WTC11 (cell line): ENCODE data around the gene FARP2. TPM values are rescaled to one million over a fixed set of nuclear protein-coding genes. Genes with fewer than 3 reads are reported as not detected.

Experiments used
- ATAC-seq: fragments of 200-7000 bp; cut with Tn5 transposase; 2 replicates; pipeline ENCODE4 v1.10.0; 2021; ENCODE audit warnings: mild to moderate bottlenecking, moderate library complexity
- CTCF ChIA-PET: fragments of 300-600 bp; sonication (Branson Sonifier 250); formaldehyde crosslinking; loops from one replicate; lab custom pipeline; 2021; ENCODE audit warnings: antibody characterized with exemption; lab: Charles Lee
- POLR2A ChIA-PET: fragments of 350-600 bp; sonication (Branson Sonifier 250); formaldehyde crosslinking; loops from one replicate; lab custom pipeline; 2021; ENCODE audit warnings: antibody characterized with exemption; lab: Charles Lee
- DNase-seq: peaks from one replicate; pipeline ENCODE4 v3.0.0; 2021; ENCODE audit warnings: low spot score
- H3K27ac Mint-ChIP-seq: 2 replicates; pipeline ENCODE4 v1.8.0; 2021; ENCODE audit warnings: mixed read lengths
- H3K27me3 Mint-ChIP-seq: 2 replicates; pipeline ENCODE4 v1.8.0; 2021; ENCODE audit warnings: low read depth, mild to moderate bottlenecking, moderate library complexity, mixed read lengths
- H3K36me3 Mint-ChIP-seq: 2 replicates; pipeline ENCODE4 v1.8.0; 2021; ENCODE audit warnings: mixed read lengths
- H3K4me1 Mint-ChIP-seq: 2 replicates; pipeline ENCODE4 v1.8.0; 2022; ENCODE audit warnings: mixed read lengths
- H3K4me3 Mint-ChIP-seq: 2 replicates; pipeline ENCODE4 v1.8.0; 2021; ENCODE audit warnings: mild to moderate bottlenecking, moderate library complexity, mixed read lengths
- H3K9me3 Mint-ChIP-seq: 2 replicates; pipeline ENCODE4 v1.8.0; 2021; ENCODE audit warnings: mixed read lengths
- CBFB ChIP-seq: sonication (generic); formaldehyde crosslinking; IDR thresholded peaks from 2 replicates; pipeline ENCODE4 v1.8.1; 2022; ENCODE audit warnings: mild to moderate bottlenecking, low read depth, missing genetic modification reagents
- ESRRA ChIP-seq: sonication (generic); formaldehyde crosslinking; IDR thresholded peaks from 2 replicates; pipeline ENCODE4 v1.8.1; 2022; ENCODE audit warnings: mild to moderate bottlenecking, missing genetic modification reagents, borderline replicate concordance
- FOXJ3 ChIP-seq: sonication (generic); formaldehyde crosslinking; IDR thresholded peaks from 2 replicates; pipeline ENCODE4 v1.9.0; 2021; ENCODE audit warnings: missing genetic modification reagents, mild to moderate bottlenecking, borderline replicate concordance
- GRHL2 ChIP-seq: fragments of 250-450 bp; sonication (Bioruptor Pico); IDR thresholded peaks from 2 replicates; pipeline ENCODE4 v1.8.0; 2022; ENCODE audit warnings: mild to moderate bottlenecking, moderate library complexity; ENCODE audit not compliant: insufficient replicate concordance, severe bottlenecking
- HMGA2 ChIP-seq: fragments of 250-450 bp; sonication (Bioruptor Pico); IDR thresholded peaks from 2 replicates; pipeline ENCODE4 v1.4.0; 2021; ENCODE audit warnings: mild to moderate bottlenecking, moderate library complexity
- NFE2L1 ChIP-seq: sonication (generic); formaldehyde crosslinking; IDR thresholded peaks from 2 replicates; pipeline ENCODE4 v1.8.1; 2023; ENCODE audit warnings: missing genetic modification reagents
- OVOL2 ChIP-seq: fragments of 250-450 bp; sonication (Bioruptor Pico); IDR thresholded peaks from 2 replicates; pipeline ENCODE4 v1.9.0; 2021; ENCODE audit warnings: mild to moderate bottlenecking, borderline replicate concordance
- TEAD1 ChIP-seq: sonication (generic); formaldehyde crosslinking; IDR thresholded peaks from 2 replicates; pipeline ENCODE4 v1.8.0; 2022; ENCODE audit warnings: mild to moderate bottlenecking, missing genetic modification reagents
- ZNF138 ChIP-seq: sonication (generic); formaldehyde crosslinking; conservative IDR thresholded peaks from 2 replicates; pipeline ENCODE4 v1.8.1; 2022; ENCODE audit warnings: mild to moderate bottlenecking, moderate library complexity, missing genetic modification reagents
- total RNA-seq: library from RNA; stranded (reverse); gene quantifications from 3 replicates; pipeline ENCODE4 v1.2.3, GENCODE V29; 2021
- TF ChIP-seq, protein P1 (sequence below): sonication (generic); formaldehyde crosslinking; IDR thresholded peaks from 2 replicates; pipeline ENCODE4 v1.8.1; 2023; ENCODE audit warnings: mild to moderate bottlenecking, missing genetic modification reagents, moderate library complexity
- TF ChIP-seq, protein P2 (sequence below): sonication (generic); formaldehyde crosslinking; IDR thresholded peaks from 2 replicates; pipeline ENCODE4 v1.8.1; 2023; ENCODE audit warnings: mild to moderate bottlenecking, missing genetic modification reagents, borderline replicate concordance
- TF ChIP-seq, protein P3 (sequence below): sonication (generic); formaldehyde crosslinking; conservative IDR thresholded peaks from 2 replicates; pipeline ENCODE4 v1.8.1; 2022; ENCODE audit warnings: mild to moderate bottlenecking, missing genetic modification reagents
- TF ChIP-seq, protein P4 (sequence below): fragments of 250-450 bp; sonication (Bioruptor Pico); IDR thresholded peaks from 2 replicates; pipeline ENCODE4 v1.8.0; 2021; ENCODE audit warnings: mild to moderate bottlenecking
- TF ChIP-seq, protein P5 (sequence below): sonication (generic); formaldehyde crosslinking; IDR thresholded peaks from 2 replicates; pipeline ENCODE4 v1.8.1; 2023; ENCODE audit warnings: mild to moderate bottlenecking, missing genetic modification reagents, moderate library complexity
- TF ChIP-seq, protein P6 (sequence below): fragments of 250-450 bp; sonication (Bioruptor Pico); IDR thresholded peaks from 2 replicates; pipeline ENCODE4 v2.1.2; 2022; ENCODE audit warnings: mild to moderate bottlenecking, moderate library complexity
- TF ChIP-seq, protein P7 (sequence below): sonication (generic); formaldehyde crosslinking; IDR thresholded peaks from 2 replicates; pipeline ENCODE4 v1.8.0; 2023; ENCODE audit warnings: missing genetic modification reagents
- TF ChIP-seq, protein P8 (sequence below): sonication (generic); formaldehyde crosslinking; IDR thresholded peaks from 2 replicates; pipeline ENCODE4 v1.8.1; 2022; ENCODE audit warnings: missing genetic modification reagents, borderline replicate concordance

FARP2 gene
- total RNA-seq, 1 experiment from 2014 or later, result 37.8 TPM

DNA sequence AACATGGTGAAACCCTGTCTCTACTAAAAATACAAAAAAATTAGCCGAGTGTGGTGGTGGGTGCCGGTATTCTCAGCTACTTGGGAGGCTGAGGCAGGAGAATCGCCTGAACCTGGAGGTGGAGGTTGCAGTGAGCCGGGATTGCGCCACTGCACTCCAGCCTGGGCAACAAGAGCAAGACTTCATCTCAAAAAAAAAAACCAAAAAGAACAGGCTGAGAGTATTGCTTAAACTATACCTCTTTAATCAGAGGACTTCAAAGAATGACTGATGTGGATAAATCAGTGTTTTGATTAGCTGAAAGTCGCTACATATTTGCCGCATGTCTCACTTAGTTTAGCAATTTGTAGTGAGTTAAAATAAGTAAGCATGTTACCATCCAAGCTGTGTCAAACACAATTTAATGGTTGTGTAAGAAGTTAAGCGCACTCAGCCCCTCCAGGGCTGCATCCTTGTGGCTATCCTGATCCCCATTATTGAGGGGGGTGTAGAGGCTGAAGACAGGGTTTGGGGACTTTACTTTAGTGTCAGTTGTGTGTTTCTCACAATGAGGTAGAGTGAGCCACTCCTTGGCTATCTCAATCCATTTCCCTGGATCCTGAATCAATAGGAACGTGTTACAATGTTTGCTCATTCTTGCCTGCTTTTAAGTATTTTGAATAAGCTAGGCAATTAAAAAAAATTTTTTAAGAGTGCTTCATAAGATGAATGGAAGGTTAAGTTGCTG is 11.0 kb upstream of the FARP2 start:
- ATAC-seq, result no peak
- Mint-ChIP-seq H3K9me3 (no peaks in the 10 kb centered on the region), H3K4me3 (no peak overlapping the region), H3K27ac (no peak overlapping the region), H3K4me1 (no peaks in the 10 kb centered on the region), H3K27me3 (no peaks in the 10 kb centered on the region), H3K36me3 (peaks cover 82% of the 10 kb centered on the region)
- POLR2A ChIA-PET, result no interaction called here
- TF ChIP-seq, protein P1, sequence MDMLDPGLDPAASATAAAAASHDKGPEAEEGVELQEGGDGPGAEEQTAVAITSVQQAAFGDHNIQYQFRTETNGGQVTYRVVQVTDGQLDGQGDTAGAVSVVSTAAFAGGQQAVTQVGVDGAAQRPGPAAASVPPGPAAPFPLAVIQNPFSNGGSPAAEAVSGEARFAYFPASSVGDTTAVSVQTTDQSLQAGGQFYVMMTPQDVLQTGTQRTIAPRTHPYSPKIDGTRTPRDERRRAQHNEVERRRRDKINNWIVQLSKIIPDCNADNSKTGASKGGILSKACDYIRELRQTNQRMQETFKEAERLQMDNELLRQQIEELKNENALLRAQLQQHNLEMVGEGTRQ, result no peak
- TF ChIP-seq, protein P2, sequence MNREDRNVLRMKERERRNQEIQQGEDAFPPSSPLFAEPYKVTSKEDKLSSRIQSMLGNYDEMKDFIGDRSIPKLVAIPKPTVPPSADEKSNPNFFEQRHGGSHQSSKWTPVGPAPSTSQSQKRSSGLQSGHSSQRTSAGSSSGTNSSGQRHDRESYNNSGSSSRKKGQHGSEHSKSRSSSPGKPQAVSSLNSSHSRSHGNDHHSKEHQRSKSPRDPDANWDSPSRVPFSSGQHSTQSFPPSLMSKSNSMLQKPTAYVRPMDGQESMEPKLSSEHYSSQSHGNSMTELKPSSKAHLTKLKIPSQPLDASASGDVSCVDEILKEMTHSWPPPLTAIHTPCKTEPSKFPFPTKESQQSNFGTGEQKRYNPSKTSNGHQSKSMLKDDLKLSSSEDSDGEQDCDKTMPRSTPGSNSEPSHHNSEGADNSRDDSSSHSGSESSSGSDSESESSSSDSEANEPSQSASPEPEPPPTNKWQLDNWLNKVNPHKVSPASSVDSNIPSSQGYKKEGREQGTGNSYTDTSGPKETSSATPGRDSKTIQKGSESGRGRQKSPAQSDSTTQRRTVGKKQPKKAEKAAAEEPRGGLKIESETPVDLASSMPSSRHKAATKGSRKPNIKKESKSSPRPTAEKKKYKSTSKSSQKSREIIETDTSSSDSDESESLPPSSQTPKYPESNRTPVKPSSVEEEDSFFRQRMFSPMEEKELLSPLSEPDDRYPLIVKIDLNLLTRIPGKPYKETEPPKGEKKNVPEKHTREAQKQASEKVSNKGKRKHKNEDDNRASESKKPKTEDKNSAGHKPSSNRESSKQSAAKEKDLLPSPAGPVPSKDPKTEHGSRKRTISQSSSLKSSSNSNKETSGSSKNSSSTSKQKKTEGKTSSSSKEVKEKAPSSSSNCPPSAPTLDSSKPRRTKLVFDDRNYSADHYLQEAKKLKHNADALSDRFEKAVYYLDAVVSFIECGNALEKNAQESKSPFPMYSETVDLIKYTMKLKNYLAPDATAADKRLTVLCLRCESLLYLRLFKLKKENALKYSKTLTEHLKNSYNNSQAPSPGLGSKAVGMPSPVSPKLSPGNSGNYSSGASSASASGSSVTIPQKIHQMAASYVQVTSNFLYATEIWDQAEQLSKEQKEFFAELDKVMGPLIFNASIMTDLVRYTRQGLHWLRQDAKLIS, result no peak
- TF ChIP-seq, protein P3, sequence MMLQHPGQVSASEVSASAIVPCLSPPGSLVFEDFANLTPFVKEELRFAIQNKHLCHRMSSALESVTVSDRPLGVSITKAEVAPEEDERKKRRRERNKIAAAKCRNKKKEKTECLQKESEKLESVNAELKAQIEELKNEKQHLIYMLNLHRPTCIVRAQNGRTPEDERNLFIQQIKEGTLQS (CRISPR knock-in tag), result no peak
- TF ChIP-seq, protein P4, sequence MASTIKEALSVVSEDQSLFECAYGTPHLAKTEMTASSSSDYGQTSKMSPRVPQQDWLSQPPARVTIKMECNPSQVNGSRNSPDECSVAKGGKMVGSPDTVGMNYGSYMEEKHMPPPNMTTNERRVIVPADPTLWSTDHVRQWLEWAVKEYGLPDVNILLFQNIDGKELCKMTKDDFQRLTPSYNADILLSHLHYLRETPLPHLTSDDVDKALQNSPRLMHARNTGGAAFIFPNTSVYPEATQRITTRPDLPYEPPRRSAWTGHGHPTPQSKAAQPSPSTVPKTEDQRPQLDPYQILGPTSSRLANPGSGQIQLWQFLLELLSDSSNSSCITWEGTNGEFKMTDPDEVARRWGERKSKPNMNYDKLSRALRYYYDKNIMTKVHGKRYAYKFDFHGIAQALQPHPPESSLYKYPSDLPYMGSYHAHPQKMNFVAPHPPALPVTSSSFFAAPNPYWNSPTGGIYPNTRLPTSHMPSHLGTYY (CRISPR knock-in tag), result no peak
- no peak for DNase-seq
- CTCF ChIA-PET, result no interaction called here

DNA sequence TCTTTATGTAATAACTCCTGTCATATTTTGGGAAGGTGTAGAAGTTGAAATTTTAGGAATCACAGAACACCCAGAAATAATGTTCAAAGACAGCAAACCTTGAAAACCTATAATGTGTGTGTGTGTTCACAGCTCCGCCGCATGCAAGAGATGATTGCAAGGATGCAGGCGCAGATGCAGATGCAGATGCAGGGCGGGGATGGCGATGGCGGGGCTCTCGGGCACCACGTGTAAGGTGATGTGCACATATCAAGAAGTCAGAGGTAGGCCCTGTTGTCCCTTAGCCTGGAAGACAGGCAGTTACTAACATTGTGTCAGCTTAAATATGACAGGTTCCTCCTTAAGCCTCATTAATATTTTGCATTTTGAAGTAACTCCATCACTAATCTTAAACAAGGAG is 6.1 kb upstream of the FARP2 start:
- no peak overlapping the region for H3K27ac Mint-ChIP-seq
- peaks cover 14% of the 10 kb centered on the region for H3K4me1 Mint-ChIP-seq
- no peak overlapping the region for H3K4me3 Mint-ChIP-seq
- no peak for TF ChIP-seq FOXJ3 (CRISPR knock-in tag)
- TF ChIP-seq, protein P1, result no peak
- TF ChIP-seq, protein P5, sequence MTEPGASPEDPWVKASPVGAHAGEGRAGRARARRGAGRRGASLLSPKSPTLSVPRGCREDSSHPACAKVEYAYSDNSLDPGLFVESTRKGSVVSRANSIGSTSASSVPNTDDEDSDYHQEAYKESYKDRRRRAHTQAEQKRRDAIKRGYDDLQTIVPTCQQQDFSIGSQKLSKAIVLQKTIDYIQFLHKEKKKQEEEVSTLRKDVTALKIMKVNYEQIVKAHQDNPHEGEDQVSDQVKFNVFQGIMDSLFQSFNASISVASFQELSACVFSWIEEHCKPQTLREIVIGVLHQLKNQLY (CRISPR knock-in tag), result no peak
- TF ChIP-seq CBFB (CRISPR knock-in tag), result no peak
- no peak for TF ChIP-seq GRHL2 (CRISPR knock-in tag)
- TF ChIP-seq ZNF138 (CRISPR knock-in tag), result no peak
- no peak for TF ChIP-seq TEAD1 (CRISPR knock-in tag)
- no peak for TF ChIP-seq HMGA2 (CRISPR knock-in tag)
- TF ChIP-seq, protein P2, result no peak
- no peak for TF ChIP-seq ESRRA
- TF ChIP-seq NFE2L1 (CRISPR knock-in tag), result no peak
- TF ChIP-seq OVOL2 (CRISPR knock-in tag), result no peak
- TF ChIP-seq, protein P6, sequence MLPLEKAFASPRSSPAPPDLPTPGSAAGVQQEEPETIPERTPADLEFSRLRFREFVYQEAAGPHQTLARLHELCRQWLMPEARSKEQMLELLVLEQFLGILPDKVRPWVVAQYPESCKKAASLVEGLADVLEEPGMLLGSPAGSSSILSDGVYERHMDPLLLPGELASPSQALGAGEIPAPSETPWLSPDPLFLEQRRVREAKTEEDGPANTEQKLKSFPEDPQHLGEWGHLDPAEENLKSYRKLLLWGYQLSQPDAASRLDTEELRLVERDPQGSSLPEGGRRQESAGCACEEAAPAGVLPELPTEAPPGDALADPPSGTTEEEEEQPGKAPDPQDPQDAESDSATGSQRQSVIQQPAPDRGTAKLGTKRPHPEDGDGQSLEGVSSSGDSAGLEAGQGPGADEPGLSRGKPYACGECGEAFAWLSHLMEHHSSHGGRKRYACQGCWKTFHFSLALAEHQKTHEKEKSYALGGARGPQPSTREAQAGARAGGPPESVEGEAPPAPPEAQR (CRISPR knock-in tag), result no peak
- TF ChIP-seq, protein P7, sequence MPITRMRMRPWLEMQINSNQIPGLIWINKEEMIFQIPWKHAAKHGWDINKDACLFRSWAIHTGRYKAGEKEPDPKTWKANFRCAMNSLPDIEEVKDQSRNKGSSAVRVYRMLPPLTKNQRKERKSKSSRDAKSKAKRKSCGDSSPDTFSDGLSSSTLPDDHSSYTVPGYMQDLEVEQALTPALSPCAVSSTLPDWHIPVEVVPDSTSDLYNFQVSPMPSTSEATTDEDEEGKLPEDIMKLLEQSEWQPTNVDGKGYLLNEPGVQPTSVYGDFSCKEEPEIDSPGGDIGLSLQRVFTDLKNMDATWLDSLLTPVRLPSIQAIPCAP (CRISPR knock-in tag), result no peak
- TF ChIP-seq, protein P8, sequence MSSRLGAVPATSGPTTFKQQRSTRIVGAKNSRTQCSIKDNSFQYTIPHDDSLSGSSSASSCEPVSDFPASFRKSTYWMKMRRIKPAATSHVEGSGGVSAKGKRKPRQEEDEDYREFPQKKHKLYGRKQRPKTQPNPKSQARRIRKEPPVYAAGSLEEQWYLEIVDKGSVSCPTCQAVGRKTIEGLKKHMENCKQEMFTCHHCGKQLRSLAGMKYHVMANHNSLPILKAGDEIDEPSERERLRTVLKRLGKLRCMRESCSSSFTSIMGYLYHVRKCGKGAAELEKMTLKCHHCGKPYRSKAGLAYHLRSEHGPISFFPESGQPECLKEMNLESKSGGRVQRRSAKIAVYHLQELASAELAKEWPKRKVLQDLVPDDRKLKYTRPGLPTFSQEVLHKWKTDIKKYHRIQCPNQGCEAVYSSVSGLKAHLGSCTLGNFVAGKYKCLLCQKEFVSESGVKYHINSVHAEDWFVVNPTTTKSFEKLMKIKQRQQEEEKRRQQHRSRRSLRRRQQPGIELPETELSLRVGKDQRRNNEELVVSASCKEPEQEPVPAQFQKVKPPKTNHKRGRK (CRISPR knock-in tag), result no peak

More for the DNA sequence above, 6.1 kb upstream of the FARP2 start:
- Mint-ChIP-seq H3K9me3 (no peaks in the 10 kb centered on the region), H3K36me3 (peaks cover 77% of the 10 kb centered on the region), H3K27me3 (no peaks in the 10 kb centered on the region)
- DNase-seq (no peak), ATAC-seq (no peak)
- POLR2A ChIA-PET, result no interaction called here
- CTCF ChIA-PET, result interaction anchor here (0.6 kb wide), 1 partner anchor 44 kb away, joined by 4 read pairs; no protein-coding TSS in a partner anchor
